Mesodermal cell (in vitro differentiated cells): Measurements from ENCODE around the gene ATXN7.

ENCODE experiments used
- H3K27ac ChIP-seq: 2 replicates; pipeline ENCODE4 v1.7.0; 2013; ENCODE audit warnings: mild to moderate bottlenecking, low read depth, low read length, moderate library complexity; ENCODE audit not compliant: severe bottlenecking
- H3K36me3 ChIP-seq: 2 replicates; pipeline ENCODE4 v1.7.1; 2013; ENCODE audit warnings: mild to moderate bottlenecking, low read length, moderate library complexity; ENCODE audit not compliant: control insufficient read depth, insufficient read depth
- H3K4me1 ChIP-seq: one replicate; pipeline ENCODE4 v1.7.1; 2013; ENCODE audit warnings: mild to moderate bottlenecking, low read length; ENCODE audit not compliant: insufficient read depth, control insufficient read depth, poor library complexity, severe bottlenecking
- H3K4me3 ChIP-seq: 2 replicates; pipeline ENCODE4 v1.7.0; 2013; ENCODE audit warnings: low read length, control low read depth, mild to moderate bottlenecking; ENCODE audit not compliant: insufficient read depth, poor library complexity, severe bottlenecking; ENCODE audit errors: extremely low read depth
- H3K9me3 ChIP-seq: 2 replicates; pipeline ENCODE4 v1.7.1; 2013; ENCODE audit warnings: mild to moderate bottlenecking, low read length, moderate library complexity; ENCODE audit not compliant: control insufficient read depth
- WGBS, 2 experiments: methylation state at CpG; one replicate each; pipeline ENCODE4 v1.1.5; 2013; ENCODE audit warnings: missing lambda C conversion rate in 2 of 2; ENCODE audit not compliant: insufficient coverage in 2 of 2; 5-methylcytosine and 5-hydroxymethylcytosine counted together

The ATXN7 gene

DNA sequence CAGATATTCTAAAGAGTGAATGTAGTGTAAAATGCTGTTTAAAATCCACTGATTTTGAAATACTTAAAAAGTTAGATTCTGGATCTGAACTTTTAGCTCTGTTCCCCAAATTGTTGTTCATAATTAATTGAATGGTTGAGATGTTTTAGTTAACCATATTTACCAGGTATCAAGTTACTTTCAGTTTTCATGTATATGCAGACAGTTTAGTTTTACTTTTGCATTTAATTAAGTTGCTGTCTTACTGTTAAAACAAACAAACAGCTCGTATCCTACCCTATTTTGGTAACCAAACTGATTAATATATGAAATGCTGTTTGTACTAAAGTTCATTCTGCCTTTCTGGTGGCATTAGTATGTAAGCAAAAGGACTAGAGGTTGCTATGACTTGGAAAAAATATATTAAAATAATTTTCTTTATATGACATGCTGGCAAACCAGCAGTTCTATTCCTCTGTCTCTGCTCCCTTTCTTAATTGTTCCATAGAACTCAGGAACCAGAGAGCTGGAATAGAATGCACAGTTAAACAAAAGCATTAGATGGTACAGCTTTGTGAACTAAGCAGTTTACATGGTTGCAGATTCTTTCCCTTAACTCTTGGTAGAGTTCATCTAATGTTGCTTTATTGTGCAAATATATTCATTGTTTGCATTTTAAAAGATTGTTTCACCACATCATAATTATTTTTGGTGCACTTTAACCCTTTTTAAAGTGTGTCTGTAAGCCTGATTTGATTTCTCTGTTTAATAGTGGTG, 88.0 kb downstream of the ATXN7 start:
- H3K36me3 ChIP-seq = peaks cover 23% of the 10 kb centered on the region
- H3K9me3 ChIP-seq = no peaks in the 10 kb centered on the region
- no CpG with 5 or more reads among the region's 1 CpG for WGBS, 2 experiments
- H3K4me3 ChIP-seq = no peak overlapping the region
- peaks cover 22% of the 10 kb centered on the region for H3K4me1 ChIP-seq
- no peak overlapping the region for H3K27ac ChIP-seq

DNA sequence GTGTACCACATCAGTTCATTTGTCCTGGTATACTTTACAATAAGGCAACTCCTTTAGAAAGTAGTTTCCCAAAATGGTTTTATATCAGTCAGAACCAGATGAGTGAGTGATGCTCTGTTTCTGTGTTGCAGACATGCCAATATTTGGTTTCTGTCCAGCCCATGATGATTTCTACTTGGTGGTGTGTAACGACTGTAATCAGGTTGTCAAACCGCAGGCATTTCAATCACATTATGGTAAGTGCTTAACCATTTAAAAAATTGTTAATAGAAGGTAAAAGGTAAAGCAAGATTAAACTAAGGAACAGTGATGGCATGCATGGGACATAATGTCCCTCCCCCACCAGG, 88.6 kb downstream of the ATXN7 start:
- 100% methylated on average over 1 of the region's 2 CpGs; no CpG with 5 or more reads in 1 of the 2 experiments for WGBS, 2 experiments
- peaks cover 23% of the 10 kb centered on the region for H3K36me3 ChIP-seq
- no peaks in the 10 kb centered on the region for H3K9me3 ChIP-seq
- no peak overlapping the region for H3K27ac ChIP-seq
- no peak overlapping the region for H3K4me3 ChIP-seq
- H3K4me1 ChIP-seq = peaks cover 22% of the 10 kb centered on the region

DNA sequence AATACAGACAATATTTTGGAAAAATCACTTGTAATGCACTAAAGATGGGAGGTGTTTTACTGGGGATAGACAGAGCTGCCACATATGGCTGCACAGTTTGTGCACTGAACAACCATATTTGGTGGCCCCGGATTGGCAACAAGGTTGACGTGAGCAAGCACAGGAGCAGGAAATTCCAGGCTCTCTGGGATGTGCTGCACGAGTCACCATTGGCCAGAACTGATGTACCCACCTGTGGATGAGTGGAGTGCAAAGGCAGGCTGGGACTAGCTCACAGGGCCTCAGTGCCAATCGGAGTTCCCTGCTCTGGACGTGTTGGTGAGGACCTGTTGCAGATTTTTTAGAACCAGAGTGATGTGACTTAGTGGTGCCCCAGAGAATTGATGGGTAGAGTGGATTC, 90.5 kb downstream of the ATXN7 start:
- H3K9me3 ChIP-seq = no peaks in the 10 kb centered on the region
- 90 to 93% methylated on average over 4 to 5 of the region's 5 CpGs for WGBS, 2 experiments
- peaks cover 18% of the 10 kb centered on the region for H3K4me1 ChIP-seq
- no peak overlapping the region for H3K4me3 ChIP-seq
- peaks cover 23% of the 10 kb centered on the region for H3K36me3 ChIP-seq
- no peak overlapping the region for H3K27ac ChIP-seq

DNA sequence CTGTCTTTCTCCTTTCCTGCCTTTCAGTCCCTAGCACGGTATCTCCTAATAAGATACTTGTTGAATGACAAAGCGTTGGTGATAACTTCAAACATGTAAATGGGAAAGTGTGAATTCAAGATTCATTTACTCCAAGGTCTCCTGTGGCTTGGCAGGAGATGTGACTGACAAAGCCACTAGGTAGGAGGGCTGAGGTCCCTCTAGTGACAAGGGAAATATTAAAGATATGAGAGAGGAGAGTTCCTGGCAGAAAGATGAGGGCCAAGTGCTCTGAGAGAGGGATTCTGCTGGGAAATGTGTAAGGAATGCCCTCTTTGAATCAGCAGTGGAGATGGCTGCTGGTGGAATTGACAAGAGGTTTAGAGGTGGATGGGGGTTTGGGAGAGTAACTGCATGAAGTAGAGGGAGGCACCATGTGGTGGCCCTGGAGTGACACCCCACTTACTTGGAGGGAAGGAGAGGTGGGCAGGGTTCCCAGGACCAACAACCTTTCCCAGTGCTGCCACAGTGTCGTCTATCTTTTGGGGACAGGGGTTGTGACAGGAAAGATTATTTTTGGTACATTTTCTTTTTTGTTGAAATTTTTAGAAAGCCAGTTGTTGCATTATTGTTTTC, 91.5 kb downstream of the ATXN7 start:
- Histone ChIP-seq H3K9me3 (no peaks in the 10 kb centered on the region), H3K4me3 (no peak overlapping the region), H3K36me3 (peaks cover 23% of the 10 kb centered on the region), H3K4me1 (peaks cover 20% of the 10 kb centered on the region), H3K27ac (no peak overlapping the region)
- WGBS, 2 experiments = 50 to 80% methylated on average over 1 to 2 of the region's 3 CpGs

DNA sequence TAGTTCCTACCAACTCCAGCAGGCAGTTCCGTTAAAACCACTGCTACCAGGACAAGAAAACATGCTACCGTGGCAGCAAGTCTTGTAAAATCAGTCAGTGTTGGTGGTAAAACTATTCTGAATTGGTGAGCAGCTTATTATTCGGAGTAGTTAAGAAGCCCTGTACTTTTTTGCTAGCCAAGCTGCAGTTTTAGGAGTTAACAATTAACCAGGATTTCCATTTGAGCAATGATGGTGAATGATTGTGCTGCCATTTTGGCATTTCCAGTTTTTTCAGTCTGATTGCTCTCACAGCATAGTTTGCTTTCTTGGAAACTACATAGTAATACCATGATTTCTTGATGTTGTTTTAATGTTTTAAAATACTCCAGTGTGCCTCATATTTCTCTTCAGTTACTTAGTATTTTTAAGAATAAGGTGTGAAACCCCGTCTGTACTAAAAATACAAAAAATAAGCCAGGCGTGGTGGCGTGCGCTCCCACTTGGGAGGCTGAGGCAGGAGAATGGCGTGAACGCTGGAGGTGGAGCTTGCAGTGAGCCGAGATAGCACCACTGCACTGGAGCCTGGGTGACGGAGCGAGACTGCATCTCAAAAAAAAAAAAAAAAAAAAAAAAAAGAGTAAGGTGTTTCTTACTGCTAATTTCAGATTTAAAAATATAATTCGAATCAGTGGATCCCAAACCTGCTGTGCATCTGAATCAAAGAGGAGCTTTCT, 92.3 kb downstream of the ATXN7 start:
- H3K4me3 ChIP-seq = no peak overlapping the region
- peaks cover 21% of the 10 kb centered on the region for H3K4me1 ChIP-seq
- WGBS, 2 experiments = 96 to 98% methylated on average over 7 to 10 of the region's 13 CpGs
- no peak overlapping the region for H3K27ac ChIP-seq
- no peaks in the 10 kb centered on the region for H3K9me3 ChIP-seq
- H3K36me3 ChIP-seq = peaks cover 23% of the 10 kb centered on the region

DNA sequence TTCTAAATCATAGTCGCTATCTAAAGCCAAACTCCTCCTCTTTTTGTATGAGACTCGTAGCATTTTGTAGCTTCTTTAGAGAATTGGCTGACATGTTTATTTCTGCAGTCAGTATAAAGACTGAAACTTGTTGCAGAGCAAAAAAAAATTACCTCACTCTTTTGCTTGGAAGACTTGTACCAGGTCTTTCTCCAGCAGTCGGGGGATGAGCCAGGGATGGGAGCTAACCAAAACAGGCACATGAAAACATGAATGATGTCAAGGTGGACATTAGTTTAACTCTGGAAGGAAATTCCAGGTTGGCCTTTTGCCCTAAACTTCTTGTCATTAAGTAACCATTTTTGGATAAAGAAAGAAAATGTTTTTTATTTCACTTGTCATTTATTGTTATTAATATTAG, 95.5 kb downstream of the ATXN7 start:
- Histone ChIP-seq H3K4me1 (peaks cover 11% of the 10 kb centered on the region), H3K9me3 (no peaks in the 10 kb centered on the region), H3K4me3 (no peak overlapping the region), H3K36me3 (peaks cover 9% of the 10 kb centered on the region), H3K27ac (no peak overlapping the region)
- WGBS, 2 experiments = 100% methylated on average over 1 of the region's 3 CpGs

DNA sequence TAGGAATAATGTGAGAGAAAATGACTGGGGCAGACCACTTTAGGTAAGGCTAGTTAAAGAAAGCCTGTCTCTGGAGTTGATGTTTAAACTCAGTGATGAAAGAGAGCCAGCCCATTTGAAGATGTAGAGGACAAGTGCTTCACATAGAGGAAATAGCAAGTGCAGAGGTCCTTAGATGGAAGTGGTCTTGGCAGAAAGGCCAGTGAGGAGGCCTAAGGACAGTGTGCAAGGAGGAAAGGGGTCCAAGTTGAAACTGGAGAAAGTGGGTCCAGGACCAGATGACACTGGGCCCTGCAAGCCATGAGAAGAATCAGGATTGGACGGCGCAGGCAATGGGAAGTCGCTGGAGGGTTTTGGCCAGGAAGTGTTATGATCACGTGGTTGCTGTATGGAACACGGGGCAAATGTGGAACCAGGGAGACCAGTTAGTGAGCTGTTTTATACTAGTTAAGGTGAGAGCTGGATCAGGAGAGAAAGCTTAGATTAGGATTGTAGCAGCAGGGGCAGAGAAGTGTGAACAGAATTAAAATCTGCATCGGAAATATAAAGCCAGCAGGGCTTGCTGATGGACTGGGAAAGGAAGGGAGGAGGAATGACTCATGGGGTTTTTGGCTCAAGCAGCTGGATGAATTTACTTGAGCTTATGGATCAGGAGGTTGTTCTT, 96.5 kb downstream of the ATXN7 start:
- H3K4me1 ChIP-seq = peaks cover 9% of the 10 kb centered on the region
- H3K36me3 ChIP-seq = peaks cover 6% of the 10 kb centered on the region
- H3K9me3 ChIP-seq = no peaks in the 10 kb centered on the region
- WGBS, 2 experiments = 76 to 78% methylated on average over 6 of the region's 6 CpGs
- peak overlapping the region; percentile 47 for H3K27ac ChIP-seq
- no peak overlapping the region for H3K4me3 ChIP-seq

DNA sequence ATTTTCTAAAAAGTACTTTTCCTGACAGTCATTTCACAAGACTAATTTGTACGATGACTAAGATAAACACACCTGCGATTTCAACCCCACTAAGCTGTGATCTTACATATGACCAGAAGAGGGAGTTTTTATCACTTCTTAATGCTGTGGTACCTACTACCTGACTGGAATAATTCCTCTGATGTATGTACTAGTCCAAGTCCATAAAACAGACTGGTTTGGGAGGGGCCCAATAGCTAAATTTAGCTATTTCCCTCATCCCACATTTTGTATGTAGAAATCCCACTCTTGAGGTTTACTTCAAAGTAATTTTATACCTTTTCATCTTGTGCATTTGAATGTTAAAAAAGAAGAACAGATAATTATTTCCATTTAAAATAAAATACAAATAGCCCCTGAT, 98.2 kb downstream of the ATXN7 start:
- no peaks in the 10 kb centered on the region for H3K36me3 ChIP-seq
- no peaks in the 10 kb centered on the region for H3K9me3 ChIP-seq
- WGBS, 2 experiments = 80% methylated on average over 1 of the region's 2 CpGs; no CpG with 5 or more reads in 1 of the 2 experiments
- no peak overlapping the region for H3K27ac ChIP-seq
- peaks cover 9% of the 10 kb centered on the region for H3K4me1 ChIP-seq
- H3K4me3 ChIP-seq = no peak overlapping the region

DNA sequence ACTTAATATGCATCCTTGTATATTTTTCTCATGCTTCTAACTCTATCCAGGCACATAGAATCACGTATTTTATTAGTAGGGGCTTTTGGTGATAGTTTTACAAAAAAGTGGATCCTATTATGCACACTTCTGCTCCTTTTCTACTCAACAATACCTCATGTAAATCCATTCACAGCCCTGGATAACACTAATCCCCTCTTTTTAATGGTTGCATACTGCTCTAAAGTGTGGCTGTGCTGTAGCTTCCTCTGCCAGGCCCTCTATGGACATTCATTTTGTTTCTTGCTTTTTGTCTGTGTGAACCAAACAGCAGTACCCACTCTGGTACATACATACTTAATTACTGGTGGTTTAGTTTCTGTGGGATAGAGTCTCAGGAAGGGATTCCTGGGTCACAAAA, 99.8 kb downstream of the ATXN7 start:
- no peak overlapping the region for H3K27ac ChIP-seq
- H3K9me3 ChIP-seq = no peaks in the 10 kb centered on the region
- peaks cover 20% of the 10 kb centered on the region for H3K4me1 ChIP-seq
- no peaks in the 10 kb centered on the region for H3K36me3 ChIP-seq
- no peak overlapping the region for H3K4me3 ChIP-seq
- no CpG with 5 or more reads among the region's 1 CpG for WGBS, 2 experiments

DNA sequence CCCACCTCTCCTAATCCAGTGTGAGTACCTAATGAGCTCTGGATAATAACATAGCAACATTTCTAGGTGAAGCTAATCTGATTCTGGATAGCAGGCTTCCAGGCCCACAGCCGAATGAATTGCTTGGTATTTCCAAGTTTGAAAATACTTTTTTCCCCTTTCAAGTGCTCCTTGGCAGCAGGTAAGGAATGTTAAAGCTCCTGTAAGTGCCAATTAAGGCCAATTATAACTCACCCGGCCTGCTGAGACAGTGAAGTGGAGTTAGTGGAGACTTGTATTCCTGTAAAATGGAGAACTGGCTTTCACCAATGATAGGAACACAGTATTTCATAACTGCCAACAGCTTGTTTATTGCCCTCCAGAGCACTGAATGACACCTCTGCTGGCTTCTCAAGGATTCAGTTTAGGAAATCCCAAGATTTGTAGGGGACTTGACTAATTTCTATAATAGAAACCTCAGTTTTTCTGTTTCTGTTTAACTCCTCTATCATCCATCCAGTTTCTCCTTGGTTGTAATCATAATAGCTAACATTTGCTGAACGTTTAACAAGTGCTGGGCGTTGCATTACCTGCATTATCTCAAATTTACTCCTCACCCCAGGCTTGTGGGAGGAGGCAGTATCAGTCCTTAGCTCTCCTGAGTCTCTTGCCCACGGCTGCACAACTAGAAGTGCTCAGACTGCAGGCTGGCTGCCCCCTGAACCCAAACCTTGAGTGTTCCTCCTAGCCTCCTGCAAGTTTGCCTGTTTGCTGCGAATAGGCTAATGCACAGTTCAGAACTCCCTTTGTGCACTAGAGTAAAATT, 101.2 kb downstream of the ATXN7 start:
- Histone ChIP-seq H3K4me3 (no peak overlapping the region), H3K36me3 (no peaks in the 10 kb centered on the region), H3K27ac (no peak overlapping the region), H3K9me3 (no peaks in the 10 kb centered on the region), H3K4me1 (peaks cover 32% of the 10 kb centered on the region)
- 62 to 88% methylated on average over 2 to 4 of the region's 6 CpGs for WGBS, 2 experiments
